Cerebellar cortex (tissue), 1 donor: ENCODE measurements around the gene CTDP1.

Source experiments
- DNase-seq: peaks from one replicate; pipeline ENCODE4 v3.0.0-alpha.2; 2015; ENCODE audit warnings: low spot score

The CTDP1 gene

DNA sequence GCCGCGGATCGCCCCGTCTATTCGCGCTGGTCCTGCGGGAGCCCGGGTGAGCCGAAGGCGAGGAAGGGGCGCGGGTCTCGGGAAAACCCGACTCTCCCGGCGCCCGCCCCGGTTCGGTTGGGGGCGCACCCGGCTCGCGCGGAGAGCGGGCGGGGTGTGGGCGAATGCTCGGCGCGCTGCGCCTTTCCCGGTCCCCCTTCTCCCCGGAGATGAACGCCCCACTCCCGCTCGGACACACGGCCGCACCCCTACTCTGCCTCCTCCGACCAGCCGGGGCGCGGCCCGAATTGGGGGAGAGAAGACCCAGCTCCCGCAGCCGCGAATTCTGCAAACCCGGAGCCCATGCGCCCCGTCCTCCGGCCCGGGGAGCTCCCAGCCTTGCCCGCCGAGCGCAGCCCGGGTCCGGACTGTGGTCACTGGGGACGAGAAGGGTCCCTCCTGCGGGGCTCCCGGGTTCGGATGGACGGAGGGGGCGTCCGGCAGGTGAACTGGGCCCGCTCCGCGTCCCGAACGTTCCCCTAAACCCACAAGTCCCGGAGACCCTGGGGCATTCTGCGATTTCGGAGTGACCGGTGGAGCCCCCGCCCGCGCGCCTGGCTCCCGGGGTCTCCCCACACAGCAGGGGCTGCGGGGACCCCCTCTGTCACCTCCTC lies 118.9 kb downstream of the CTDP1 start:
- DNase-seq = no peak

DNA sequence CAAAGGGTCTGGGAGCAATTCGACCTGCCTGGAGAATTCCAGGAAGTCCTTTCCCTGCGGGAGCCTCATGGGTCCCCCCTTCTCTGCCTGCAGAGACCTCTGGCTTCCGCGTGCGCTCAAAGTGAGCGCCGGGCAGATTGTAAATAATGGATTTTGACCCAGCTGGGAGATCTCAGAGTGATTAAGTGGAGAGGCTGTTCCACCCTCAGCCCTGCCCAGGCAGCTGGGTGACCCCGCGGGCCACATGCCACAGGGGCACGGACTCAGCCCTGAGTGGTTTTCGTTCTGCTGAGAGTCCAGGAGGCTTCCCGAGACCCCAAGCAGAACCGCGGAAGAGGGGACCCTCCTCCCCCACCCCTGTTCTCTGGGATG lies 119.4 kb downstream of the CTDP1 start:
- DNase-seq = no peak

DNA sequence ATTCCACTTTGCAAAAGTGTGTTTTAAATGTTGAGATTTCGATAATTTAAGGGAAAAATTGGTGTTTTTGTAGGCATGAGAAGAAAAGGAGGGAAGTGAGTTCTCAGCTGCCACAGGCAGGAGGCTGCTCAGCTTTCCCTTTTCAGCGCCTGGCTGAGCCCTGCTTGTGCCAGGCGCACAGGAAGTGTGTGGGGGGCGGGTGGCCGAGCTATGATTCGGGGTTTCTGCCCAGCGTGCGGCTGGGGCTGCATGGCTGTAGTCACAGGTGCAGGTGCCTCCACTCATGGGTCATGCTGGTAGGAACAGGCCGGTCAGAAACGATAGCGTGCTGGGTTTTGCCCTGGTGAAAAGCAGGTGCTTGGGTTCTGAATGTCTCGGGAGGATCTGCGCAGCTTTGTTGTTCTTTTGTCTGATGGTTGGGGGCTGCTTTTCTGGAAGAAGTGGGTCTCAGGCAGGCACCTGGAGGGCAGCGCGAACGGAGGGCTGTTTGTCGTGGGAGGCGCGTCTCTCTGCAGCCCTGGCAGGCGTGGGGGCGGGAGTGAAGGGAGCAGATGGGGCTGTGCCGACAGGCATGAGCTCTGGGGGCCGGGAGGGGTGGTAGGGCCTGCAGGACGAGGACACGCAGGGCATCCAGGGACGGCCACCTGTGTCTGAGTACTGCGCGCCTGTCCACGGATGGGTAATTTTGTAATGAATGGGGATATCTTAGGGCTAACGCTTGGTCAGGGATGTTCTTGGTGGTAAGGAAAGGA lies 120.2 kb downstream of the CTDP1 start:
- DNase-seq = no peak

DNA sequence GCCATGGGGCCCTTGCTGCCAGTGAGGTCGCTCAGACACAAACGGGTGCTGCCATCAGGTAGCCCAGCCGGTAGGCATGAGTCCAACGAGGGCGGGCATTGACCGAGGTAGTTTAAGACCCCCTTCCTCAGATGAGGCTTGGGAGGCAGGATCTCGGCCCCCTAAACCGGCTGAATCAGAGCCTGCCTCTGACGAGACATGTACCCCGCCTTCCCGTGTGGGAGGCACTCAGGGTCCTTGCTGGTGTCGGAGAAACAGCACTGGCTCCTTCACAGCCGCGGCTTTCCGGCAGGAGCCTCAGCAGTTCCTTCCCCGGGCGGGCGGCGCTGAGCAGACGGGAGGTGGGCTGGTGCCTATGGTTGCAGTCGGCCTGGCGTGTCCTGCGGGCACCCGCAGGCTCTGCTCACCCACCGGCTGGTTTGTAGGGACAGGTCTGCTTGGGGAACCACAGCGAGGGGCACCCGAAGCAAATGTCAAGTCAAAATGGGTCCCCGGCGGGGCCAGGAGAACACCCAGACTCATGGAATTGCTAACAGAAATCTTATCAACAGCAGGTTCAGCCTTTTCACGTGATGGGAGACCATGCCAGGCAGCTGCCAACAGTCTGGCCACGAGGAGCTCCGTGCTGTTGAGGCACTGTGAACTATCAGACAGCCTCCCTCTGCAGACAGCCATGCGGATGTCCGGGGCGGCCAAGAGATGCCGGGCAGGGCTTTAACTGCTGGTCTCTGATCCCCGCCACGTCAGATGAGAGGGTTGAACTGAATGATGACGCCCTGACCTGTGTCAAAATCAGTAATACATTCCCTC lies 121.0 kb downstream of the CTDP1 start:
- no peak for DNase-seq

DNA sequence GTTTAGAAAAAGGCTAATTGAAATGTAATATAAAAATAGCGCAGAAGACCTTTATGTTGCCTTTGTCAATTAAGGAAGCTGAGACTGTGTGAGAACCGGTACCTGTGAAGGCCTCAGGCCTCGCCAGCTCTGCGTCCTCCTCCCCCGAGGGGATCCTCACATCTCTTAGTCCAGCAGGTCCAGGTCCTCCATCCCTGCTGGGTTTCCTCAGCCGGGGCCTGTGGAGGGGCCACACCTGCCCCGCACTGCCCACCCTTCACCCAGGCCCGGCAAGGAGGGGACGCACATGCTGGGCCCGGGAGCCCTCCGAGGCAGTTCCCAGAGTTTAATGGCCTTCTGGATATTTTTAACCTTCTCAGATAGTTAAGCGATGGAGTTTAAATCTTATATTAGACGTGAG lies 121.6 kb downstream of the CTDP1 start:
- no peak for DNase-seq

DNA sequence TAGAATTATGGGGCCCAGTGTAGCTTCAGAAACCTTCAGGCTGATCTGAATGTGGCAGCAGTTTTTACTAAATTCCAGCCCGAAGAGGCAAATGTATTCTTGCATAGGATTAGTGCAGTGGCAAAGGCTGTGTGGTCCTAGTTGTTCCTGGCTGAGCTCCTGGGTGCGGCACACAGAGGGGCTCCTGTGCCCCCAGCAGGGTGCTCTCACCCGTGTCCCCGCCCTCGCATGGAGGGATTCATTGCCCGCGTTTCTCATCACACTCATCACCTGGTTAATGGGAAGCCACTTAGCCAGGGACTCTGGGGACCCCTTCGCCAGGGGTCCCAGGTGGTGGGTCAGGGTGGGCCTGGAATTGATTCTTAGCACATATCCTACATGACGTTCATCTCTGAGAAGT lies 122.0 kb downstream of the CTDP1 start:
- DNase-seq = no peak

DNA sequence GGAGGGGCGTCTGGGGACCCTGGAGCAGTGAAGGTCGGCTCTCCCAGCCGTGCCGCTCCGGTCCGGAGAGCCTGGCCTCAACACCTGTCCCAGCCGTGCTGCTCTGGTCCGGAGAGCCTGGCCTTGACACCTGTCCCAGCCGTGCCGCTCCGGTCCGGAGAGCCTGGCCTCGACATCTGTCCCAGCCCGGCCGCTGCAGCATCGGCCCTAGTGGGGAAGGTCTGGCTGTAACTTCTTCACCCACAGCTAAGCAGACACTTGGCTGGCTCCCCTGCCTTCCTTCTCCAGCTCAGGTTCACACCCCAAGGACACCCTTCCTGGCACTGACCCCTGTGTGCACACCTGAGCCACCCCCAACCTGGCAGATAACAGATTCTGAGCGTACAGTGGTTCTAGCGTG lies 122.7 kb downstream of the CTDP1 start:
- no peak for DNase-seq

DNA sequence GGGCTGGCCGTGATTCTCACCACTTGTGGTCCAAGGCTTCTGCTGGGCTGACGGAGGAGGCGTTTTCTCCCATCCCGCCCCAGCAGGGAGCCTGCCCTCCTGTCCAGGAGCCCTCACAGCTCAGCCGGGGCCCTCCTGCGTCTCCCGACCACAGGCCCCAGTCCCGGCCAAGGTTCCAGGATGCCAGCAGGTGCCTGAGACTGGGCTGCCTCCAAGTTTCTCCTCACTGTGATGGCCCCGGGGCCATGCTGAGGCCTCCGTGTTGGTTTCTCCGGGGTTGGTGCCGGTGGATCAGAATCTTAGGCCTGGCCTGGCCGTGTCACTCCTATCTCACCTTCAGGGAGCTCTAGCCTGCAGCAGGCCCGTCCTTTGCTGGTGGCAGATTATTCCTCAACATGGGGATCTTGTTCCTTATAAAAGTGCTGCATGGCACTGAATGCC lies 124.0 kb downstream of the CTDP1 start:
- DNase-seq = no peak
